ENCODE measurements around the gene BRME1.
"Not testable (repeated sequence)": the region's sequence is repeated elsewhere in the genome, so short reads cannot be mapped to it uniquely, and the experiment has no call there.

BRME1 gene

DNA sequence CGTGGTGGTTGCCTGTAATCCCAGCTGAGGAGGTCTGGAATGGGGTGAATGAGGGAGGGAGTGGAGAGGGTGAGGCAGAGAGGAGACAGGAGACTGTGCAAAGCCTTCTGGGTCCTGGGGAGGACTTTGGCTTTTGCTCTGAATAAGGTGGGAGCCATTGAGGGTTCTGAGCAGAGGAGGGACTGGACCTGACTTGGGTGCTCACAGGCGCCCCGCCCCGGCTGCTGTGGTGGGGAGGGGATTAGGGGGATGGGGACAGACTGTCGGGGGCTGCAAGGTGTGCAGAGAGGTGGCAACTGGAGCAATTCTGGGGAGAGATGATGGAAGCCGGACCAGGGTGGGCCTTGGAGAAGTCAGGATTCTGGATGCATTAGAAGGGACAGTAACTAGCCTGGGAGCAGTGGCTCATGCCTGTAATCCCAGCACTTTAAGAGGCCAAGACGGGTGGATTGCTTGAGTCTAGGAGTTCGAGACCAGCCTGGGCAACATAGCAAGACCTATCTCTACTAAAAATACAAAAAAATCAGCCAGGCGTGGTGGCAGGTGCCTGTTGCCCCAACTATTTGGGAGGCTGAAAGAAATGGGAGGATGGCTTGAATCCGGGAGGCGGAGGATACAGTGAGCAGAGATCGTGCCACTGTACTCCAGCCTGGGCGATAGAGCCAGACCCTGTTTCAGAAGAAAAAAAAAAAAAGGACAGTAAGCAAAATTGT is 45.1 kb downstream of the BRME1 start:
- DNase-seq (ENCODE audit: extremely low spot score), result no peak
- TF ChIP-seq NFRKB (IDR thresholded peaks at IDR 0.05), result no peak
- TF ChIP-seq FOXA1 (IDR thresholded peaks at IDR 0.05), result no peak
- ChIA-PET POLR2A (no interaction called here), CTCF (interaction anchor here (0.6 to 0.7 kb wide), 2 partner anchors 78 to 268 kb away, joined by 3 to 4 read pairs; no protein-coding TSS in a partner anchor)

DNA sequence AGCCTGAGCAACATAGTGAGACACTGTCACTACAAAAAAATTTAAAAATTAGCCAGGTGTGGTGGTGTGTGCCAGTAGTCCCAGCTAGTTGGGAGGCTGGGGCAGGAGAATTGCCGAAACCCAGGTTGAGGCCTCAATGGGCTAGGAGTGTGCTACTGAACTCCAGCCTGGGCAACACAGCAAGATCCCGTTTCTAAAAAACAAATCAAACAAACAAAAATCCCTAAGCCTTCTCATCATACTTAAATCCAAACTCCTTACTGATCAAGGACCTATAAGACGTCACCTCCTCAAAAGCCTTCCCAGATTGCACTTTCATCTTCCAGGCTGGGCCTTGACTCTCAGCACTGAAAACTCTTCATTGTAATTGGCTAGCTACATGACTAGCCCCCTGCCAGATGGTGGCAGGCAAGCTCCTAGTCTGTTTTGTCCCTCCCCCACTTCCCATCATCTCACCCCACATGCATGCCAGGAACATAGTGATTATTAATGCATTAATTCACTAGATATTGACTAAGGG is 46.5 kb downstream of the BRME1 start:
- TF ChIP-seq FOXM1 (IDR thresholded peaks at IDR 0.05; ENCODE audit: borderline replicate concordance) (no peak), FOXA1 (IDR thresholded peaks at IDR 0.05) (no peak)
- DNase-seq (ENCODE audit: extremely low spot score), result no peak
- ChIA-PET POLR2A (interaction anchor here (1.0 to 1.4 kb wide), 2 partner anchors 13 to 111 kb away, joined by 3 to 5 read pairs; a partner anchor contains a TSS), CTCF (interaction anchor here (0.7 kb wide), 1 partner anchor 261 kb away, joined by 3 read pairs; no protein-coding TSS in a partner anchor)

DNA sequence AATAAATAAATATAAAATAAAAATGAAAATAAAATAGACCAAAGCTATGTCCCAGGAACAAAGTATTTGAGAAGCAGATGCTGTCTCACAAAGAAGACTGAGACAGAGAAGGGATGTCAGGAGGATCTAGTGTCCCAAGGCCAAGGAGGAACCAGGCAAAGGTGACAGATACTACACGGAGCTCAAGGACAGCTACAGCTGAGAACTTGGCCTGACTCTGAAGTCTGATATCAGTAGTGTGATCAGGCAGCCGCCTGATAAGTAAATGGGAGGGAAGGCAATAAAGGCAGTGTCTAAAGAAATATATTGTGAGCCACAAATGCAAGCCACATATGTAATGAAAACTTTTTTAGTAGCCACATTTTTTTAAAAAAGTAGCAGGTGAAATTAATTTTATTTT is 49.4 kb downstream of the BRME1 start:
- ChIA-PET CTCF (interaction anchor here (0.7 kb wide), 1 partner anchor 65 kb away, joined by 3 read pairs; no protein-coding TSS in a partner anchor), POLR2A (interaction anchor here (1.7 to 6.1 kb wide), 2 partner anchors 10 to 83 kb away, joined by 6 to 26 read pairs; partner anchors contain the start of gene C19orf53)
- TF ChIP-seq SUZ12 (IDR thresholded peaks at IDR 0.05) (no peak), FOXK2 (IDR thresholded peaks at IDR 0.05) (no peak), ZNF384 (IDR thresholded peaks at IDR 0.05) (no peak)
- DNase-seq (ENCODE audit: extremely low spot score), result no peak

DNA sequence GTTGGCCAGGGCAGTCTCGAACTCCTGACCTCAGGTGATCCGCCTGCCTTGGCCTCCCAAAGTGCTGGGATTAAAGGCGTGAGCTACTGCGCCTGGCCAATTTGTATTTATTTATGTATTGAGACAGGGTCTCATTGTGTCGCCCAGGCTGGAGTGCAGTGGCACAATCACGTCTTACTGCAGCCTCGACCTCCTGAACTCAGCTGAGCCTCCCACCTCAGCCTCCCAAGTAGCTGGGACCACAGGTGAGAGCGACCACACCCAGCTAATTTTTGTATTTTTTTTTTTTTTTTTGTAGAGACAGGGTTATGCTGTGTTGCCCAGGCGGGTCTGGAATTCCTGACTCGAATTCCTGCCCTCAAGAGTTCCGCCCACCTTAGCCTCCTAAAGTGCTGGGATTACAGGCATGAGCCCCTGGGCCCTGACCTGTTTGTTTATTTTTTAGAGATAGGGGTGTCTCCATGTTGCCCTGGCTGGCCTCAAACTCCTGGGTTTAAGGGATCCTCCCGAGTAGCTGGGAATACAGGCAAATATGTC is 53.7 kb downstream of the BRME1 start:
- CTCF ChIA-PET; DNase-seq (ENCODE audit: extremely low spot score): not testable (repeated sequence)
- POLR2A ChIA-PET, result interaction anchor here (2.3 to 6.1 kb wide), 2 partner anchors 78 to 88 kb away, joined by 7 to 26 read pairs; partner anchors contain the start of genes C19orf53 and MRI1

DNA sequence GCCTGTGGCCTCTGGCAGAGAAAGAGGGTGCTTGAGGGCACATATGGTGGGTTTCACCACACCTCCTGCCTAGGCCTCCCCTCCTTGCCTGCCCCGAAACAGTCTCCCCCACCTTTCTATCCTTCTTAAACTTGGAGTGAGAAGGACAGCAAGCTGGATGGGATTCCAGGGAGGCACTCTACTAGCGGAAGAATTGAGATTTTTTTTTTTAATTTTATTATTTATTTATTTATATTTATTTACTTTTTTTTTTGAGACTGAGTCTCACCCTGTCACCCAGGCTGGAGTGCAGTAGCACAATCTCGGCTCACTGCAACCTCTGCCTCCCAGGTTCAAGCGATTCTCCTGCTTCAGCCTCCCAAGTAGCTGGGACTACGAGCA is 54.2 kb downstream of the BRME1 start:
- CTCF ChIA-PET, result interaction anchor here (0.7 kb wide), 1 partner anchor 285 kb away, joined by 3 read pairs; the partner anchor contains the start of gene ASF1B
- DNase-seq (ENCODE audit: extremely low spot score), result not testable (repeated sequence)
- POLR2A ChIA-PET, result interaction anchor here (1.1 to 6.1 kb wide), 3 partner anchors 31 to 87 kb away, joined by 3 to 26 read pairs (median 7); partner anchors contain the start of genes C19orf53 and MRI1

DNA sequence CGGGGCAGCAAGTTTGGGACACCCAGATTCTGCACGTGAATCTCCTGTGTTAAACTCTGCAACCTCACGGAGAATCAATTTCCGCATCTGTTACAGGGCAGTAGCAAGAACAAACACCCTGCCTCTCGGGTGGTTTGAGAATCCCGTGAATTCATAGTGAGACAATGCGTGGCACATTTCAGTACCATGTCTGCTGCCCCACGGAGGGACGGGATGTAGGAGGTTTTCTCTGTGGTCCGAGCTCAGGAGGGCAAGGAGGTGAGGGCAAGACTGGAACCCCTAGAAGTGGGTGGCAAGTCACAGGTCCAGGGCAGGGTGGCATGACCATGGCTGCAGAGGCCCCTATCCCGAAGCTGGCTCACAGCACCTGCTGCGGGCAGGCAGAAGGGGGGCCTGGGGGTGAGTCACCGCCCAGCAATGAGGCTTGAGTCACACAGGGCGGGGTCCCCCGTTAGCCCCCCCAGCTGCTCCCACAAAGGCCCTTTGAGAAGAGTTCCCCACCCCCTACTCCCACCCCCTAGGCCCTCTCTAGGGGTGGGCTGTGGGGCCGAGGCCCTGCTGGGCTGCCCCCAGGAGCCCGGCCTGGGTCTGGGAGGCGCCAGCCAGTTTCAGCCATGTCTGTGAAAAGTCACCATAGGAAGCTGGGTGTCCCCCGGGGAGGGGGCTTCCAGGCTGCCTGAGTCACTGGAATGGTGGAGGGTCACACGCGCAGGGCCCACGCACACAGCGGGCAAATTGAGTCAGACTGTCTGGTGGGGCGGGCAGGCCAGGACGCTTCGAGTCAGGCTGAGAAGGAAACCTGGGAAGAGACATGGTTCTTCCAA is 54.8 kb downstream of the BRME1 start:
- DNase-seq (ENCODE audit: extremely low spot score), result no peak
- POLR2A ChIA-PET, result interaction anchor here (0.7 to 6.1 kb wide), 4 partner anchors 14 to 87 kb away, joined by 3 to 26 read pairs (median 5); partner anchors contain the start of genes C19orf53 and MRI1
- CTCF ChIA-PET, result interaction anchor here (0.7 kb wide), 1 partner anchor 285 kb away, joined by 3 read pairs; the partner anchor contains the start of gene ASF1B
- no peak for TF ChIP-seq FOXM1 (IDR thresholded peaks at IDR 0.05; ENCODE audit: borderline replicate concordance)
- TF ChIP-seq, protein P1, sequence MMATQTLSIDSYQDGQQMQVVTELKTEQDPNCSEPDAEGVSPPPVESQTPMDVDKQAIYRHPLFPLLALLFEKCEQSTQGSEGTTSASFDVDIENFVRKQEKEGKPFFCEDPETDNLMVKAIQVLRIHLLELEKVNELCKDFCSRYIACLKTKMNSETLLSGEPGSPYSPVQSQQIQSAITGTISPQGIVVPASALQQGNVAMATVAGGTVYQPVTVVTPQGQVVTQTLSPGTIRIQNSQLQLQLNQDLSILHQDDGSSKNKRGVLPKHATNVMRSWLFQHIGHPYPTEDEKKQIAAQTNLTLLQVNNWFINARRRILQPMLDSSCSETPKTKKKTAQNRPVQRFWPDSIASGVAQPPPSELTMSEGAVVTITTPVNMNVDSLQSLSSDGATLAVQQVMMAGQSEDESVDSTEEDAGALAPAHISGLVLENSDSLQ (IDR thresholded peaks at IDR 0.05), result no peak
- no peak for TF ChIP-seq FOXK2 (IDR thresholded peaks at IDR 0.05)
- no peak for TF ChIP-seq ARNT (IDR thresholded peaks at IDR 0.05)
- TF ChIP-seq LEF1 (IDR thresholded peaks at IDR 0.05; ENCODE audit: borderline replicate concordance), result no peak
- no peak for TF ChIP-seq SUZ12 (IDR thresholded peaks at IDR 0.05)
- TF ChIP-seq HDGF (IDR thresholded peaks at IDR 0.05; ENCODE audit: borderline replicate concordance), result no peak
- TF ChIP-seq ELF4 (IDR thresholded peaks at IDR 0.05), result no peak
- no peak for TF ChIP-seq NFRKB (IDR thresholded peaks at IDR 0.05)
- no peak for TF ChIP-seq BHLHE40 (IDR thresholded peaks at IDR 0.05; ENCODE audit: borderline replicate concordance)
- no peak for TF ChIP-seq FOXA1 (IDR thresholded peaks at IDR 0.05)
- TF ChIP-seq ZNF384 (IDR thresholded peaks at IDR 0.05), result no peak
- TF ChIP-seq CTBP1 (IDR thresholded peaks at IDR 0.05; ENCODE audit: borderline replicate concordance), result no peak
- no peak for TF ChIP-seq SP1 (IDR thresholded peaks at IDR 0.05)
- no peak for TF ChIP-seq TARDBP (IDR thresholded peaks at IDR 0.05)
- no peak for TF ChIP-seq L3MBTL2 (conservative IDR thresholded peaks at IDR 0.05)

DNA sequence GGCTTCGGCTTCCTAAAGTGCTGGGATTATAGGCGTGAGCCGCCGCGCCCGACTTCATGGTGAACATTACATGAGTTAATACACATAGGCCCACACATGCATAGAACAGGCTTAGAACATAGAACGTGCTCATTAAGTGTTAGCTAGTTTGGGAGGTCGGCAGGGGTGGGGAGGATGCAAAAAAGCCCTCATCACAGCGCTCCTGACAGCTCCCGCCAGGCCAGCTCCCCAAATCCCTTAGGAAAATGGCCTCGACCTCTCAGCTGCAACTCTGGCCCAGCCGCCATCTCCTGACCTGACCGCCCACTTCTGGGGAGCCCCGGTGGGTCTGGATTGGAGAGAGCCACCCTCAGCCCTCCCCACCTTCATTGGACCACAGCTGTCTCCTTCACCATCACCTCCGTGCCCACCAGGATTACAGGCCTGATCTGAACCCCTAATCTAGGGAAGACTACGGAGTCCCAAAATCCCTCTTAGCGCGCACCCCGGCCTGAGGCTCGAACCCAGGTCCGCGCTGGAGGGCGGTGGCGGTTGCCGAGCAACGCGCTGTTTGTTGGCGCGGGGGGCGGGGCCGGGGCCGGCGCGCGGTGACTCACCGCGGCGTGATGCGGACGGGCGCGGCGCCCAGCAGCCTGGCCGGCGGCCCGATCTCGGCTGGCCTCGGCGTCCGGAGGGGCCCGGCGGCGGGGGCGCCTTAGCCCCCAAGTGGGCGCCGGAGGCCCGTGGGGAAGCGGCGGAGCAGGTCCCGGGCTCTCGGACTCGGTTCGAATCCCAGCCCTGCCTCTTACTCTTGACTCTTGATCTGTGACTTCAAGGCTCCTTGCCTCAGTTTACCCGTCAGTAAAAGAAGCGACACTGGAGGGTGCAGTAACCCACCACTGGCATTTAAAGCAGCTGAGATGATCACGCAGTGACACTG is 55.7 kb downstream of the BRME1 start:
- DNase-seq (ENCODE audit: extremely low spot score), result peak; percentile 78
- ChIA-PET POLR2A (interaction anchor here (0.7 to 1.7 kb wide), 4 partner anchors 14 to 75 kb away, joined by 3 to 8 read pairs (median 4); partner anchors contain the start of genes C19orf53 and ZSWIM4), CTCF (no interaction called here)
- no peak for TF ChIP-seq NFRKB (IDR thresholded peaks at IDR 0.05)
